IMR-90 (cell line): Measurements from ENCODE around the gene TCF20. TPM values are rescaled to one million over a fixed set of nuclear protein-coding genes. Genes with fewer than 3 reads are reported as not detected.

Source experiments
- ATAC-seq: fragments of 200-7000 bp; cut with Tn5 transposase; 2 replicates; pipeline ENCODE4 v1.9.1; 2020; ENCODE audit warnings: low read depth, mild to moderate bottlenecking, moderate library complexity
- BruUV-seq: library from RNA; stranded (reverse); fragments of 400-500 nt; replicated peaks from 2 replicates; lab custom pipeline; 2021; lab: Mats Ljungman, UMichigan
- CTCF ChIA-PET: fragments of 300-600 bp; formaldehyde crosslinking; extraction: SDS; loops from one replicate; lab custom pipeline; 2021; ENCODE audit warnings: antibody characterized with exemption; lab: Yijun Ruan, JAX
- POLR2A ChIA-PET: fragments of 300-600 bp; sonication (Branson Sonifier 250); formaldehyde crosslinking; loops from one replicate; lab custom pipeline; 2022; ENCODE audit warnings: antibody characterized with exemption; ENCODE audit not compliant: unreplicated experiment; lab: Charles Lee
- DNase-seq: peaks from one replicate; pipeline ENCODE4 v3.0.0; 2013
- H2AFZ ChIP-seq: replicated peaks from 2 replicates; pipeline ENCODE3; 2013; ENCODE audit warnings: low read length, mild to moderate bottlenecking; ENCODE audit not compliant: poor library complexity
- H2AK5ac ChIP-seq: 2 replicates; pipeline ENCODE4 v1.6.1; 2013; ENCODE audit warnings: low read depth, low read length, inconsistent platforms
- H2AK9ac ChIP-seq: replicated peaks from 2 replicates; pipeline ENCODE3; 2013; ENCODE audit warnings: mild to moderate bottlenecking, low read depth, low read length, moderate library complexity; ENCODE audit not compliant: poor library complexity
- H2BK120ac ChIP-seq: 2 replicates; pipeline ENCODE4 v1.6.1; 2013; ENCODE audit warnings: low read depth, low read length, inconsistent platforms
- H2BK15ac ChIP-seq: 3 replicates; pipeline ENCODE4 v1.6.1; 2013; ENCODE audit warnings: low read depth, low read length, inconsistent platforms
- H2BK20ac ChIP-seq: 2 replicates; pipeline ENCODE4 v1.6.1; 2013; ENCODE audit warnings: low read depth, mild to moderate bottlenecking, inconsistent platforms, low read length, moderate library complexity
- H2BK5ac ChIP-seq: 2 replicates; pipeline ENCODE4 v1.6.1; 2013; ENCODE audit warnings: mild to moderate bottlenecking, low read depth, low read length, inconsistent platforms; ENCODE audit not compliant: poor library complexity, severe bottlenecking
- H3K14ac ChIP-seq: replicated peaks from 2 replicates; pipeline ENCODE4 v1.6.1; 2013; ENCODE audit warnings: low read depth, low read length, inconsistent platforms
- H3K18ac ChIP-seq: 2 replicates; pipeline ENCODE4 v1.6.1; 2013; ENCODE audit warnings: low read depth, low read length, control low read depth
- H3K23ac ChIP-seq: 2 replicates; pipeline ENCODE4 v1.6.1; 2013; ENCODE audit warnings: low read depth, low read length, inconsistent platforms
- H3K27ac ChIP-seq: 2 replicates; pipeline ENCODE4 v1.5.1; 2013; ENCODE audit warnings: mild to moderate bottlenecking, control low read depth, low read length; ENCODE audit not compliant: insufficient read depth
- H3K27me3 ChIP-seq: 2 replicates; pipeline ENCODE4 v1.6.1; 2013; ENCODE audit warnings: low read length; ENCODE audit not compliant: control insufficient read depth, insufficient read depth
- H3K36me3 ChIP-seq: 2 replicates; pipeline ENCODE4 v1.6.1; 2013; ENCODE audit warnings: low read length, mixed read lengths; ENCODE audit not compliant: control insufficient read depth, insufficient read depth
- H3K4ac ChIP-seq: 2 replicates; pipeline ENCODE4 v1.6.1; 2013; ENCODE audit warnings: low read depth, low read length, inconsistent platforms
- H3K4me1 ChIP-seq: 2 replicates; pipeline ENCODE4 v1.6.1; 2013; ENCODE audit warnings: low read length, mixed read lengths; ENCODE audit not compliant: control insufficient read depth, insufficient read depth
- H3K4me2 ChIP-seq: 2 replicates; pipeline ENCODE4 v1.6.1; 2013; ENCODE audit warnings: low read depth, mild to moderate bottlenecking, control low read depth, low read length, moderate library complexity
- H3K4me3 ChIP-seq: 2 replicates; pipeline ENCODE4 v1.5.1; 2013; ENCODE audit warnings: low read depth, mild to moderate bottlenecking, control low read depth, low read length, moderate library complexity; ENCODE audit not compliant: insufficient read depth
- H3K56ac ChIP-seq: 2 replicates; pipeline ENCODE4 v1.6.1; 2013; ENCODE audit warnings: low read length, inconsistent platforms; ENCODE audit not compliant: insufficient read depth; ENCODE audit errors: extremely low read depth
- H3K79me1 ChIP-seq, 2 experiments: 2 replicates each; pipeline ENCODE4 v1.6.1; 2013; ENCODE audit warnings: low read length in 2 of 2, inconsistent platforms in 1 of 2, low read depth in 1 of 2
- H3K9ac ChIP-seq: 2 replicates; pipeline ENCODE4 v1.6.1; 2013; ENCODE audit warnings: low read depth, low read length, control low read depth
- H3K9me1 ChIP-seq: 2 replicates; pipeline ENCODE4 v1.6.1; 2013; ENCODE audit warnings: low read length, inconsistent platforms; ENCODE audit not compliant: insufficient read depth
- H3K9me3 ChIP-seq: 2 replicates; pipeline ENCODE4 v1.6.1; 2013; ENCODE audit warnings: low read length; ENCODE audit not compliant: control insufficient read depth, insufficient read depth
- H4K20me1 ChIP-seq: 2 replicates; pipeline ENCODE4 v1.6.1; 2013; ENCODE audit warnings: low read length, inconsistent platforms; ENCODE audit not compliant: insufficient read depth
- H4K5ac ChIP-seq: 2 replicates; pipeline ENCODE4 v1.6.1; 2013; ENCODE audit warnings: mild to moderate bottlenecking, low read depth, low read length, control low read depth
- H4K8ac ChIP-seq, 2 experiments: 2 replicates each; pipeline ENCODE4 v1.6.1; 2013; ENCODE audit warnings: low read depth in 2 of 2, low read length in 2 of 2, control low read depth in 1 of 2, inconsistent platforms in 1 of 2
- H4K91ac ChIP-seq: 2 replicates; pipeline ENCODE4 v1.6.1; 2013; ENCODE audit warnings: low read depth, low read length, inconsistent platforms; ENCODE audit not compliant: insufficient read depth
- BHLHE40 ChIP-seq: fragments of 150-350 bp; IDR thresholded peaks from 2 replicates; pipeline ENCODE4 v1.6.1; 2016; ENCODE audit warnings: mild to moderate bottlenecking, low read depth, low read length
- CHD1 ChIP-seq: IDR thresholded peaks from 2 replicates; pipeline ENCODE4 v1.6.1; 2012; ENCODE audit warnings: low read depth, low read length, improper control_type of control experiment
- CTCF ChIP-seq: conservative IDR thresholded peaks from 2 replicates; pipeline ENCODE4 v1.5.1; 2012; ENCODE audit warnings: mild to moderate bottlenecking, low read depth, low read length, improper control_type of control experiment
- ELK1 ChIP-seq: fragments of 150-350 bp; IDR thresholded peaks from 2 replicates; pipeline ENCODE4 v1.6.1; 2016; ENCODE audit warnings: low read depth, mild to moderate bottlenecking, low read length, moderate library complexity, borderline replicate concordance
- FOS ChIP-seq: fragments of 150-350 bp; IDR thresholded peaks from 2 replicates; pipeline ENCODE4 v1.6.1; 2016; ENCODE audit warnings: low read depth, low read length
- MAFK ChIP-seq: IDR thresholded peaks from 2 replicates; pipeline ENCODE4 v1.6.1; 2012; ENCODE audit warnings: low read depth, low read length, improper control_type of control experiment
- MAZ ChIP-seq: IDR thresholded peaks from 2 replicates; pipeline ENCODE4 v1.6.1; 2012; ENCODE audit warnings: low read depth, mild to moderate bottlenecking, low read length, improper control_type of control experiment, moderate library complexity, borderline replicate concordance
- MXI1 ChIP-seq: IDR thresholded peaks from 2 replicates; pipeline ENCODE4 v1.6.1; 2012; ENCODE audit warnings: low read depth, mild to moderate bottlenecking, low read length, moderate library complexity, borderline replicate concordance
- NFE2L2 ChIP-seq: fragments of 150-350 bp; IDR thresholded peaks from 2 replicates; pipeline ENCODE4 v1.6.1; 2016; ENCODE audit warnings: low read depth, mild to moderate bottlenecking, low read length
- POLR2A ChIP-seq: IDR thresholded peaks from 2 replicates; pipeline ENCODE4 v1.6.1; 2012; ENCODE audit warnings: mild to moderate bottlenecking, low read depth, low read length
- RAD21 ChIP-seq: IDR thresholded peaks from 2 replicates; pipeline ENCODE4 v1.6.1; 2012; ENCODE audit warnings: low read length, improper control_type of control experiment
- RCOR1 ChIP-seq: IDR thresholded peaks from 2 replicates; pipeline ENCODE4 v1.6.1; 2012; ENCODE audit warnings: mild to moderate bottlenecking, low read length, improper control_type of control experiment; ENCODE audit not compliant: insufficient replicate concordance
- RFX5 ChIP-seq: IDR thresholded peaks from 2 replicates; pipeline ENCODE4 v1.8.0; 2012; ENCODE audit warnings: low read depth, mild to moderate bottlenecking, low read length, moderate library complexity
- SMC3 ChIP-seq: fragments of 150-350 bp; IDR thresholded peaks from 2 replicates; pipeline ENCODE4 v1.6.1; 2016; ENCODE audit warnings: low read depth, mild to moderate bottlenecking, antibody characterized with exemption, low read length, moderate library complexity
- WGBS, 2 experiments: methylation state at CpG; one replicate each; pipeline versions ENCODE4 v1.1.5 to v1.1.7; 2013; ENCODE audit warnings: missing lambda C conversion rate in 2 of 2; ENCODE audit not compliant: insufficient read length in 1 of 2; ENCODE audit errors: extremely low coverage in 2 of 2; 5-methylcytosine and 5-hydroxymethylcytosine counted together
- dilution Hi-C: fragments of 300-500 bp; cut with HindIII; formaldehyde crosslinking; loops from one replicate; pipeline ENCODE4 v1.14.3; 2018; ENCODE audit warnings: low sequenced_read_pairs; ENCODE audit not compliant: unreplicated experiment
- in situ Hi-C: fragments of 300-500 bp; cut with MboI; formaldehyde crosslinking; loops from 3 replicates; pipeline ENCODE4 v1.14.3; 2019; ENCODE audit warnings: low sequenced_read_pairs, inconsistent platforms, mixed read lengths
- intact Hi-C: fragments of 100-400 bp; cut with micrococcal nuclease; formaldehyde crosslinking; loops from 2 replicates; pipeline ENCODE4 v1.10.0; 2022
- polyA plus RNA-seq, 3 experiments: library from polyadenylated mRNA; depleted of rRNA; stranded (reverse); fragments of >200 nt; gene quantifications; 2 replicates each; pipeline ENCODE4 v1.2.3, GENCODE V29; 2012; ENCODE audit warnings: low replicate concordance in 1 of 3
- total RNA-seq: library from RNA; depleted of rRNA; stranded (reverse); fragments of >200 nt; gene quantifications from 2 replicates; pipeline ENCODE4 v1.2.3, GENCODE V29; 2012
- TF ChIP-seq, protein P1 (sequence below): fragments of 150-350 bp; IDR thresholded peaks from 2 replicates; pipeline ENCODE4 v1.6.1; 2017; ENCODE audit warnings: mild to moderate bottlenecking, antibody characterized with exemption, low read length, low read depth

Gene TCF20
- total and polyA plus RNA-seq, 2 of the 4 experiments (the other 2 are of a cell fraction) = 8.9 to 23.7 TPM

DNA sequence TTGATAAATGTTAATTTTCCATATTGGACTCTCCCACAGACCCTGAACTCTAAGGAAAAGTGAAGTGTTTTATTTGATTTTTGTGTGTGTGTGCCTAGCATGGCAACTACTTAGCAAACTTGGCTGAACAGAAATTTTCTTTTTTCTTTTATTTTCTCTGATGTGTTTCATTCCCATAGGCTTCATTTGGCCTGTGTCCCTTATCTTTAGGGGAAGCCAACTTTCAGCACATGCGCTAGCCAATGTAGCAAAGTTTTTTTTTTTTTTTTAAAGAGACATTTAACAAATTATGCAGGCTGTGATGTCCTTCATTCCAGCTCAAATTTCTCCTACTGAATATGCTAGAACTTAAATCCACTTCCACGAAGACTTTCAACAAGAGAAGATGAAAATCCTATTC is 14.2 kb downstream of the TCF20 start:
- DNase-seq = no peak
- ChIA-PET POLR2A (no interaction called here), CTCF (no interaction called here)
- H3K23ac ChIP-seq = no peak overlapping the region
- TF ChIP-seq SMC3 (no peak), MAFK (no peak), CTCF (no peak), MAZ (no peak), CHD1 (no peak), RCOR1 (no peak), ELK1 (no peak), RAD21 (no peak), MXI1 (no peak), BHLHE40 (no peak), FOS (no peak), POLR2A (no peak), NFE2L2 (no peak), RFX5 (no peak)
- TF ChIP-seq, protein P1, sequence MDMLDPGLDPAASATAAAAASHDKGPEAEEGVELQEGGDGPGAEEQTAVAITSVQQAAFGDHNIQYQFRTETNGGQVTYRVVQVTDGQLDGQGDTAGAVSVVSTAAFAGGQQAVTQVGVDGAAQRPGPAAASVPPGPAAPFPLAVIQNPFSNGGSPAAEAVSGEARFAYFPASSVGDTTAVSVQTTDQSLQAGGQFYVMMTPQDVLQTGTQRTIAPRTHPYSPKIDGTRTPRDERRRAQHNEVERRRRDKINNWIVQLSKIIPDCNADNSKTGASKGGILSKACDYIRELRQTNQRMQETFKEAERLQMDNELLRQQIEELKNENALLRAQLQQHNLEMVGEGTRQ = no peak
- ATAC-seq = no peak
- no peak overlapping the region for H2AFZ ChIP-seq
- H3K56ac ChIP-seq = no peak overlapping the region
- in situ Hi-C loops (no loop called here), intact Hi-C loops (loop anchor here (5.0 to 10.0 kb wide), 2 partner anchors 39 to 161 kb away; partner anchors contain the start of gene NDUFA6), dilution Hi-C loops (no loop called here)
- no peak overlapping the region for H4K8ac ChIP-seq
- H4K91ac ChIP-seq = no peak overlapping the region
- H3K18ac ChIP-seq = no peak overlapping the region
- H3K9me3 ChIP-seq = no peaks in the 10 kb centered on the region
- WGBS, 2 experiments = no CpG with 5 or more reads among the region's 2 CpGs
- no peak overlapping the region for H3K27ac ChIP-seq
- no peaks in the 10 kb centered on the region for H3K27me3 ChIP-seq
- no peak overlapping the region for H2BK20ac ChIP-seq
- no peak overlapping the region for H4K5ac ChIP-seq
- H3K4me1 ChIP-seq = peaks cover 13% of the 10 kb centered on the region
- peaks cover 47 to 83% of the 10 kb centered on the region in 2 experiments for H3K79me1 ChIP-seq
- BruUV-seq = no TSS peak
- H2BK5ac ChIP-seq = no peak overlapping the region
- H3K9me1 ChIP-seq = peaks cover 15% of the 10 kb centered on the region
- H3K9ac ChIP-seq = no peak overlapping the region
- H3K14ac ChIP-seq = no peak overlapping the region
- no peak overlapping the region for H2BK15ac ChIP-seq
- peaks cover 68% of the 10 kb centered on the region for H4K20me1 ChIP-seq
- no peak overlapping the region for H2AK9ac ChIP-seq
- no peak overlapping the region for H3K4me3 ChIP-seq
- no peak overlapping the region for H2BK120ac ChIP-seq
- no peaks in the 10 kb centered on the region for H3K36me3 ChIP-seq
- no peak overlapping the region for H3K4ac ChIP-seq
- no peak overlapping the region for H3K4me2 ChIP-seq
- H2AK5ac ChIP-seq = no peak overlapping the region
